ENCODE data around the gene CCP110. TPM values are rescaled to one million over a fixed set of nuclear protein-coding genes. Genes with fewer than 3 reads are reported as not detected.

The CCP110 gene
- total and polyA plus RNA-seq, 2 donors from 2014 or later = 3.5 to 14.5 TPM

DNA sequence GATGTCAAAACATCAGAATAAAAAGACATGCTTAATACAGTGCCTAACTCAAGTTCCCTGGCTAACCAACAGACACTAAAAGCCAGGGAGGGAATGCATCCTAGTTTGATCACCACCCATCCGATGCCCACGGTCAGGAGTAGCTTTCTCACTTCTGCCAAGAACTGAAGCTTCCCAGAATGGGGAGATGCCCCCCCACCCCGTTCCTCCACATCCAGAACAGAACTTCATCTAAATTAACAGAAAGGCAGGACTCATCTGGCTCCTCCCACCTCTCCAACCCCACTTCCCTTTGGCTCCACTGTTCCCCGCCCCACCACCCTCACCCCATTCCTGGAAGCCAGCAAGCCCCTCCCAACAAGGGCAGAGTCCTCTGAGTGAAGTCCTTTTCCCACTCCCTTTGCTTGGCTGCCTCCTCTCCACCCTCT, 35.5 kb upstream of the CCP110 start:
- TF ChIP-seq, protein P1, sequence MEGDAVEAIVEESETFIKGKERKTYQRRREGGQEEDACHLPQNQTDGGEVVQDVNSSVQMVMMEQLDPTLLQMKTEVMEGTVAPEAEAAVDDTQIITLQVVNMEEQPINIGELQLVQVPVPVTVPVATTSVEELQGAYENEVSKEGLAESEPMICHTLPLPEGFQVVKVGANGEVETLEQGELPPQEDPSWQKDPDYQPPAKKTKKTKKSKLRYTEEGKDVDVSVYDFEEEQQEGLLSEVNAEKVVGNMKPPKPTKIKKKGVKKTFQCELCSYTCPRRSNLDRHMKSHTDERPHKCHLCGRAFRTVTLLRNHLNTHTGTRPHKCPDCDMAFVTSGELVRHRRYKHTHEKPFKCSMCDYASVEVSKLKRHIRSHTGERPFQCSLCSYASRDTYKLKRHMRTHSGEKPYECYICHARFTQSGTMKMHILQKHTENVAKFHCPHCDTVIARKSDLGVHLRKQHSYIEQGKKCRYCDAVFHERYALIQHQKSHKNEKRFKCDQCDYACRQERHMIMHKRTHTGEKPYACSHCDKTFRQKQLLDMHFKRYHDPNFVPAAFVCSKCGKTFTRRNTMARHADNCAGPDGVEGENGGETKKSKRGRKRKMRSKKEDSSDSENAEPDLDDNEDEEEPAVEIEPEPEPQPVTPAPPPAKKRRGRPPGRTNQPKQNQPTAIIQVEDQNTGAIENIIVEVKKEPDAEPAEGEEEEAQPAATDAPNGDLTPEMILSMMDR (IDR thresholded peaks at IDR 0.05; ENCODE audit: borderline replicate concordance, extremely low read depth, insufficient read depth) = no peak
- no peak overlapping the region for H3K27ac ChIP-seq (ENCODE audit: low read depth in 2 of 2, low read length in 2 of 2)
- no peak overlapping the region for H3K4me3 ChIP-seq (ENCODE audit: low read length in 3 of 3)
- H3K9ac ChIP-seq (ENCODE audit: low read length in 3 of 3) = no peak overlapping the region
- no peaks in the 10 kb centered on the region for H3K36me3 ChIP-seq (ENCODE audit: control insufficient read depth in 2 of 3, insufficient read depth in 3 of 3, low read length in 3 of 3)
- H3K9me3 ChIP-seq (ENCODE audit: control insufficient read depth in 2 of 3, insufficient read depth in 1 of 3, low read length in 3 of 3) = no peaks in the 10 kb centered on the region
- DNase-seq = peak in 2 of 5 donors; percentile 8 to 24
- H3K4me1 ChIP-seq (ENCODE audit: control insufficient read depth in 2 of 3, insufficient read depth in 2 of 3, low read depth in 1 of 3, low read length in 3 of 3) = no peaks in the 10 kb centered on the region
- FAIRE-seq = no peak
- intact Hi-C loops (cut with DNase I) = no loop called here
- no peaks in the 10 kb centered on the region for H3K27me3 ChIP-seq (ENCODE audit: control insufficient read depth, insufficient read depth, low read length)

DNA sequence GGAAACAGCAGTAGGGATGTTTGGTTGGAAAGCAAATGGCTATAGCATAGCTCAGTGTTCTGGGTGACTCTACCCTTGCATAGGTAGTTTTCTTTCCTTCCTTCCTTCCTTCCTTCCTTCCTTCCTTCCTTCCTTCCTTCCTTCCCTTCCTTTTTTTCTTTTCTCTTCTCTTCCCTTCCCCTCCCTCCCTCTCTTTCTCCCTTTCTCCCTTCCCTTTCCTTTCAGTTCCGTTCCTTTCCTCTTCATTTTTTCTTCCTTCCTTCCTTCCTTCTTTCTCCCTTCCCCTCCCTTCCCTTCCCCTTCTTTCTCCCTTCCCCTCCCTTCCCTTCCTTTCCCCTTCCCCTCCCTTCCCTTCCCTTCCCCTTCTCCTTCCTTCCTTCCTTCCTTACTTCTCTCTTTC, 33.1 kb upstream of the CCP110 start:
- H3K27ac ChIP-seq (ENCODE audit: low read depth in 2 of 2, low read length in 2 of 2) = no peak overlapping the region

DNA sequence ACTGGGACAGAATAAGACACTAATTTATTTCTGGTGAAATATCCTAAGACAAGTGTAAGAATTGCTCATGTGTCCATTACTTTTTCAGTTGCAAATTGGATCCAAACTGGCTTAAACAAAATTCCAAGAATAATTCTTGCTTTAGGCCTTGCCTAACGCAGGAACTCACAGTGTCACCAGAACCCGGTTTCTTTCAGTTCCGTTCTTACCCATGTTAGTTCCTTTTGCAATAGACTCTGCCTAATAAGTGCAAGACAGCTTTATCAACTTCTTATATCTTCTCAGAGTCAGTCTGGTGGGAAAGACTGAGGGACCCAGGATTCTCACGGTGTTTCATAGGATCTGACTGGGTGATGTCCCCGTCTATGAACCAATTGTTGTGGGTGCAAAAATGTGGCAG, 26.6 kb upstream of the CCP110 start:
- H3K36me3 ChIP-seq (ENCODE audit: control insufficient read depth in 2 of 3, insufficient read depth in 3 of 3, low read length in 3 of 3) = peaks cover 2 to 13% (median 10%) of the 10 kb centered on the region in 3 donors
- FAIRE-seq (no peak), DNase-seq (no peak)
- H3K27me3 ChIP-seq (ENCODE audit: control insufficient read depth, insufficient read depth, low read length) = no peaks in the 10 kb centered on the region
- TF ChIP-seq, protein P1 (IDR thresholded peaks at IDR 0.05; ENCODE audit: borderline replicate concordance, extremely low read depth, insufficient read depth) = no peak
- H3K9ac ChIP-seq (ENCODE audit: low read length in 3 of 3) = no peak overlapping the region
- H3K27ac ChIP-seq (ENCODE audit: low read depth in 2 of 2, low read length in 2 of 2) = no peak overlapping the region
- intact Hi-C loops (cut with DNase I) = no loop called here
- H3K4me3 ChIP-seq (ENCODE audit: low read length in 3 of 3) = no peak overlapping the region
- no peaks in the 10 kb centered on the region for H3K9me3 ChIP-seq (ENCODE audit: control insufficient read depth in 2 of 3, insufficient read depth in 1 of 3, low read length in 3 of 3)
- H3K4me1 ChIP-seq (ENCODE audit: control insufficient read depth in 2 of 3, insufficient read depth in 2 of 3, low read depth in 1 of 3, low read length in 3 of 3) = no peaks in the 10 kb centered on the region

More for the DNA sequence above, 33.1 kb upstream of the CCP110 start:
- FAIRE-seq (no peak), DNase-seq (no peak)
- no peaks in the 10 kb centered on the region for H3K27me3 ChIP-seq (ENCODE audit: control insufficient read depth, insufficient read depth, low read length)
- intact Hi-C loops (cut with DNase I) = no loop called here
- H3K9me3 ChIP-seq (ENCODE audit: control insufficient read depth in 2 of 3, insufficient read depth in 1 of 3, low read length in 3 of 3) = no peaks in the 10 kb centered on the region
- H3K4me1 ChIP-seq (ENCODE audit: control insufficient read depth in 2 of 3, insufficient read depth in 2 of 3, low read depth in 1 of 3, low read length in 3 of 3) = no peaks in the 10 kb centered on the region
- no peak overlapping the region for H3K9ac ChIP-seq (ENCODE audit: low read length in 3 of 3)
- H3K36me3 ChIP-seq (ENCODE audit: control insufficient read depth in 2 of 3, insufficient read depth in 3 of 3, low read length in 3 of 3) = no peaks in the 10 kb centered on the region
- H3K4me3 ChIP-seq (ENCODE audit: low read length in 3 of 3) = no peak overlapping the region
- TF ChIP-seq, protein P1 (IDR thresholded peaks at IDR 0.05; ENCODE audit: borderline replicate concordance, extremely low read depth, insufficient read depth) = no peak

DNA sequence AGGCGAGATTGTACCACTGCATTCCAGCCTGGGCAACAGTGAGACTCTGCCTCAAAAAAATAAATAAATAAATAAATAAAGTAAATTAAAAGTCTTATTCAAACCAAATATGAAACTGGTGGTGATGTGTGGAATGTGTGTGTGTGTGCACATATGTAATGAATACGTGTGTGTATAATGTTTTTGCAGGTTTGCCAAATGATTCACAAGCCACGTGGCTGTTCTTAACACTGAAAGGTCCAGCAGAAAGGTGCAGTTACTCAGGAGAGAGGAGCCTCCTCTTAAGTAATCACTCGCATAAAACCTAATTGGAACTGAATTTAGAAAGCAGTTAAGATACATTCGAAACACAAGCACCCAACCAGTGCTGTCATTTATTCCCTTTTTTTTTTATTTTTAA, 24.7 kb upstream of the CCP110 start:
- Histone ChIP-seq H3K36me3 (ENCODE audit: control insufficient read depth in 2 of 3, insufficient read depth in 3 of 3, low read length in 3 of 3) (peaks cover 4 to 25% (median 22%) of the 10 kb centered on the region in 3 donors), H3K27me3 (ENCODE audit: control insufficient read depth, insufficient read depth, low read length) (no peaks in the 10 kb centered on the region), H3K4me3 (ENCODE audit: low read length in 3 of 3) (no peak overlapping the region), H3K4me1 (ENCODE audit: control insufficient read depth in 2 of 3, insufficient read depth in 2 of 3, low read depth in 1 of 3, low read length in 3 of 3) (no peaks in the 10 kb centered on the region), H3K27ac (ENCODE audit: low read depth in 2 of 2, low read length in 2 of 2) (no peak overlapping the region), H3K9ac (ENCODE audit: low read length in 3 of 3) (no peak overlapping the region), H3K9me3 (ENCODE audit: control insufficient read depth in 2 of 3, insufficient read depth in 1 of 3, low read length in 3 of 3) (no peaks in the 10 kb centered on the region)
- no peak for FAIRE-seq
- TF ChIP-seq, protein P1 (IDR thresholded peaks at IDR 0.05; ENCODE audit: borderline replicate concordance, extremely low read depth, insufficient read depth) = no peak
- intact Hi-C loops (cut with DNase I) = no loop called here
- DNase-seq = no peak

Measured in kidney (tissue), 14 donors.